Measurements from ENCODE around the gene MPZ. TPM values are rescaled to one million over a fixed set of nuclear protein-coding genes. Genes with fewer than 3 reads are reported as not detected.

The MPZ gene
- total RNA-seq, 1 donor: 2.6 TPM

Other genes starting within 250 kb of the MPZ start
- under 0.01 TPM in 1 of 2 replicates, not detected in the other for gene ARHGAP30, start 240.1 kb downstream of the MPZ start, total RNA-seq
- gene NECTIN4, start 220.4 kb downstream of the MPZ start, total RNA-seq: 0.32 and 2.6 TPM in 2 replicates
- 1.9 and 2.2 TPM in 2 replicates for gene KLHDC9, start 211.6 kb downstream of the MPZ start, total RNA-seq
- 25.9 and 26.1 TPM in 2 replicates for gene PFDN2, start 191.9 kb downstream of the MPZ start, total RNA-seq
- gene NIT1, start 191.9 kb downstream of the MPZ start, total RNA-seq: 23.2 and 26.8 TPM in 2 replicates
- 22.5 and 27.6 TPM in 2 replicates for gene DEDD, start 177.3 kb downstream of the MPZ start, total RNA-seq
- gene UFC1, start 156.0 kb downstream of the MPZ start, total RNA-seq: 57.7 and 69.1 TPM in 2 replicates
- gene USP21, start 150.5 kb downstream of the MPZ start, total RNA-seq: 8.1 and 8.6 TPM in 2 replicates
- 10.4 and 12.9 TPM in 2 replicates for gene PPOX, start 143.5 kb downstream of the MPZ start, total RNA-seq
- gene B4GALT3, start 132.5 kb downstream of the MPZ start, total RNA-seq: 17.1 and 22.5 TPM in 2 replicates
- gene ADAMTS4, start 110.9 kb downstream of the MPZ start, total RNA-seq: 6.8 and 8.2 TPM in 2 replicates
- gene NDUFS2, start 107.6 kb downstream of the MPZ start, total RNA-seq: 105 and 117 TPM in 2 replicates
- 0.43 TPM in 1 of 2 replicates, not detected in the other for gene FCER1G, start 94.7 kb downstream of the MPZ start, total RNA-seq
- not detected in 2 replicates for gene APOA2, start 86.3 kb downstream of the MPZ start, total RNA-seq
- 10.0 and 13.4 TPM in 2 replicates for gene TOMM40L, start 83.9 kb downstream of the MPZ start, total RNA-seq
- gene NR1I3, start 71.8 kb downstream of the MPZ start, total RNA-seq: not detected in 2 replicates
- under 0.01 TPM in 1 of 2 replicates, not detected in the other for gene PCP4L1, start 51.2 kb downstream of the MPZ start, total RNA-seq
- gene SDHC, start 4.4 kb upstream of the MPZ start, total RNA-seq: 20.3 and 25.8 TPM in 2 replicates
- gene CFAP126, start 57.9 kb upstream of the MPZ start, total RNA-seq: not detected in 2 replicates
- under 0.01 TPM in 2 replicates for gene FCGR2A, start 195.5 kb upstream of the MPZ start, total RNA-seq
- under 0.01 TPM in 2 replicates for gene HSPA6, start 214.6 kb upstream of the MPZ start, total RNA-seq
- gene FCGR3A, start 239.8 kb upstream of the MPZ start, total RNA-seq: not detected in 2 replicates